ENCODE data around the gene PLBD2. TPM values are rescaled to one million over a fixed set of nuclear protein-coding genes. Genes with fewer than 3 reads are reported as not detected.

The PLBD2 gene
- total RNA-seq, 2 donors from 2014 or later = 20.2 to 23.4 TPM

DNA sequence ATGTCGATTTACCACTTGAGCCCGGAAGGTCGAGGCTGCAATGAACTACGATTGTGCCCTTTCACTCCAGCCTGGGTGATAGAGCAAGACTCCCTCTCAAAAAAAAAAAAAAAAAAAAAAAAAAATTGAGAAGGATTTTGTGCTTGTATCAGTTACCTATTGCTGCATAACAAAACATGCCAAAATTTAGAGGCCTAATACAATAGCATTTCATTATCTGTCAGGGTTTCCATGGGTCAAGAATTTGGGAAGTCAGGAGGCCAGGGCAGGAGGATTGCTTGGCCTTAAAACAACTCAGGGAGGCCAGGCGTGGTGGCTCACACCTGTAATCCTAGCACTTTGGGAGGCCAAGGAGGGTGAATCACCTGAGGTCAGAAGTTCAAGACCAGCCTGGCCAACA lies 18.8 kb upstream of the PLBD2 start:
- no peaks in the 10 kb centered on the region for H3K36me3 ChIP-seq
- intact Hi-C loops (cut with DNase I) = no loop called here
- no peak overlapping the region for H3K27ac ChIP-seq
- no peaks in the 10 kb centered on the region for H3K27me3 ChIP-seq
- no peak for DNase-seq
- no peaks in the 10 kb centered on the region for H3K9me3 ChIP-seq
- H3K9ac ChIP-seq (ENCODE audit: low read depth in 2 of 2, low read length in 2 of 2) = no peak overlapping the region
- no peaks in the 10 kb centered on the region for H3K4me1 ChIP-seq
- TF ChIP-seq CTCF (IDR thresholded peaks at IDR 0.05) = no peak
- no peak overlapping the region for H3K4me3 ChIP-seq

- H3K4me3 ChIP-seq = no peak overlapping the region
- H3K9me3 ChIP-seq = no peaks in the 10 kb centered on the region
- intact Hi-C loops (cut with DNase I) = no loop called here
- no peak overlapping the region for H3K27ac ChIP-seq
- TF ChIP-seq CTCF (IDR thresholded peaks at IDR 0.05) = no peak
- no peaks in the 10 kb centered on the region for H3K36me3 ChIP-seq
- no peak for DNase-seq
- H3K9ac ChIP-seq (ENCODE audit: low read depth in 2 of 2, low read length in 2 of 2) = no peak overlapping the region
- H3K27me3 ChIP-seq = no peaks in the 10 kb centered on the region
- no peaks in the 10 kb centered on the region for H3K4me1 ChIP-seq
These were observed 18.3 kb upstream of the PLBD2 start for GRCh38 chr12:113340061-113340460.

DNA sequence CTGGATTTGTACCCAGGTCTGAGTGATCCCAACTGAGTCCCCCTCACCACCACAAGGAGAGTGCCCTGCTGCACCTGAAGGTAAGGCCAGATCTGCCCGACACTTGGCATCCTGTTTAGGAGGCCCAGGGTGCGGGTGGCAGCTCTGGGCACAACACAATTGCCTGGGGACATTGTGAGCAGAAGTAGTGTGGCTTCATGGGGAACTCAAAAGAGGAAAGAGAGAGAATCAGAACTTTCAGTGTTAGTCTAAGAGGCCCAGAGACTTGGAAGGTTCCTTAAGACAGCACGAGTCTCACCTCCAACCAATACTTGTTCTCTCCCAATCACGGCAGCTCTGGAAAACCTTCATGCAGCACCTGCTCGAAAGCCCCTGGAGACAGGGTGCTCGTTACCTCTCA lies 16.9 kb upstream of the PLBD2 start:
- no peaks in the 10 kb centered on the region for H3K9me3 ChIP-seq
- no peaks in the 10 kb centered on the region for H3K27me3 ChIP-seq
- no peak for TF ChIP-seq CTCF (IDR thresholded peaks at IDR 0.05)
- no peak overlapping the region for H3K27ac ChIP-seq
- H3K4me3 ChIP-seq = no peak overlapping the region
- no peaks in the 10 kb centered on the region for H3K36me3 ChIP-seq
- no peak for DNase-seq
- H3K4me1 ChIP-seq = no peaks in the 10 kb centered on the region
- intact Hi-C loops (cut with DNase I) = no loop called here
- H3K9ac ChIP-seq (ENCODE audit: low read depth in 2 of 2, low read length in 2 of 2) = no peak overlapping the region

DNA sequence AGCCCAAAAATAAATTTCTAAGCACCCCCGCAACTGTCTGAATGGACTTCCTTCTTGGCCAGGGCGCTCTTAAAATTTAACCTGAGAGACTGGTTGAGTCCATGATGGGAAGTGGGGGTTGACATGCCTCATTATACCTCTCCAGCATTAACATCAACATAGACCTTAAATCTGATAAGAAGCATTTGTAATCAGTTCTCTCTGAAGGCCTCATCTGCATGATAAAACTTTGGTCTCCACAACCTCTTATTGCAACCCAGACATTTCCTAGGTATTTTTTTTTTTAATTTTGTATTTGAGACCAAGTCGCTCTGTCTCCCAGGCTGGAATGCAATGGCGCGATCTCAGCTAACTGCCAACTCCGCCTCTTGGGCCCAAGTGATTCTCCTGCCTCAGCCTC lies 13.1 kb upstream of the PLBD2 start:
- no peak for DNase-seq
- H3K9me3 ChIP-seq = no peaks in the 10 kb centered on the region
- TF ChIP-seq CTCF (IDR thresholded peaks at IDR 0.05) = no peak
- no peak overlapping the region for H3K27ac ChIP-seq
- H3K4me1 ChIP-seq = no peaks in the 10 kb centered on the region
- intact Hi-C loops (cut with DNase I) = no loop called here
- H3K9ac ChIP-seq (ENCODE audit: low read depth in 2 of 2, low read length in 2 of 2) = no peak overlapping the region
- H3K4me3 ChIP-seq = no peak overlapping the region
- H3K27me3 ChIP-seq = no peaks in the 10 kb centered on the region
- H3K36me3 ChIP-seq = no peaks in the 10 kb centered on the region

GRCh38 chr12:113346353-113346752 lies 12.0 kb upstream of the PLBD2 start:
- Histone ChIP-seq H3K9me3 (no peaks in the 10 kb centered on the region), H3K27me3 (no peaks in the 10 kb centered on the region), H3K36me3 (no peaks in the 10 kb centered on the region), H3K4me1 (no peaks in the 10 kb centered on the region), H3K4me3 (no peak overlapping the region), H3K27ac (no peak overlapping the region), H3K9ac (ENCODE audit: low read depth in 2 of 2, low read length in 2 of 2) (no peak overlapping the region)
- no peak for DNase-seq
- intact Hi-C loops (cut with DNase I) = no loop called here
- no peak for TF ChIP-seq CTCF (IDR thresholded peaks at IDR 0.05)

DNA sequence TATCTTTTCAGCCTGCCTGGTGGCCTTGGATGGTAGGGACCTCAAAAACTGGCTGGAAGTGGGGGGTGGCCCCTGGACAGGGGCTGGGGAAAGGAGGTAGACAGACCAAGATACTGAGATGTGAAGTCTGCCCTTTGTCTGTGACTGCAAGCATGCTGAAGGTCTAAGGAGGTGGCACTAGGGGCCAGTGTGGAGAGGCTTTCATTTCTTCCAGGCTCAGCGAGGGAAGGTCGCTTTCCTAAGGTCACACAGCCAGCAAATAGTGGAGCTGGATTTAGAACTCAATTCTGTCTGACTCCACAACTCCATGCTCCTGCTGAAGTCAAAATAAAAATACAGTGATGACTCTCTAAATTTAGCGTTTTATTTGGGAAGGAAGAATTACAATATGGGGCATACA lies 11.3 kb upstream of the PLBD2 start:
- Histone ChIP-seq H3K9ac (ENCODE audit: low read depth in 2 of 2, low read length in 2 of 2) (no peak overlapping the region), H3K4me1 (no peaks in the 10 kb centered on the region), H3K27me3 (no peaks in the 10 kb centered on the region), H3K4me3 (no peak overlapping the region), H3K36me3 (no peaks in the 10 kb centered on the region), H3K27ac (no peak overlapping the region), H3K9me3 (no peaks in the 10 kb centered on the region)
- TF ChIP-seq CTCF (IDR thresholded peaks at IDR 0.05) = no peak
- intact Hi-C loops (cut with DNase I) = no loop called here
- no peak for DNase-seq
